MCF 10A (cell line): Measurements from ENCODE around the gene PCCB. TPM values are rescaled to one million over a fixed set of nuclear protein-coding genes. Genes with fewer than 3 reads are reported as not detected.

ENCODE experiments used
- BruUV-seq: library from RNA; stranded (reverse); fragments of 400-500 nt; replicated peaks from 2 replicates; lab custom pipeline; 2021; lab: Mats Ljungman, UMichigan
- CTCF ChIA-PET: fragments of 300-600 bp; sonication (Branson Sonifier 250); formaldehyde crosslinking; extraction: SDS; loops from one replicate; lab custom pipeline; 2021; ENCODE audit warnings: antibody characterized with exemption, inconsistent platforms; lab: Yijun Ruan, JAX
- POLR2A ChIA-PET: fragments of 300-600, 350-650 bp; sonication (Branson Sonifier 250); formaldehyde crosslinking; extraction: SDS; loops from one replicate; lab custom pipeline; 2020; ENCODE audit warnings: antibody characterized with exemption, inconsistent platforms; lab: Yijun Ruan, JAX
- DNase-seq: peaks from one replicate; pipeline ENCODE4 v3.0.0-alpha.2; 2018; ENCODE audit not compliant: unreplicated experiment
- H3K27ac Mint-ChIP-seq: one replicate; pipeline ENCODE4 v1.8.0; 2022; ENCODE audit warnings: mild to moderate bottlenecking, low read depth, mixed read lengths; ENCODE audit not compliant: unreplicated experiment
- H3K27me3 Mint-ChIP-seq: one replicate; pipeline ENCODE4 v1.8.0; 2022; ENCODE audit warnings: mixed read lengths; ENCODE audit not compliant: insufficient read depth, unreplicated experiment
- H3K36me3 Mint-ChIP-seq: one replicate; pipeline ENCODE4 v1.8.0; 2022; ENCODE audit warnings: mild to moderate bottlenecking, moderate library complexity, mixed read lengths; ENCODE audit not compliant: insufficient read depth, unreplicated experiment
- H3K4me1 Mint-ChIP-seq: one replicate; pipeline ENCODE4 v1.8.0; 2022; ENCODE audit warnings: mixed read lengths; ENCODE audit not compliant: insufficient read depth, unreplicated experiment
- H3K4me3 Mint-ChIP-seq: one replicate; pipeline ENCODE4 v1.8.0; 2022; ENCODE audit warnings: mild to moderate bottlenecking, moderate library complexity, mixed read lengths; ENCODE audit not compliant: unreplicated experiment
- H3K9me3 Mint-ChIP-seq: one replicate; pipeline ENCODE4 v1.8.0; 2022; ENCODE audit warnings: mixed read lengths; ENCODE audit not compliant: unreplicated experiment
- intact Hi-C: fragments of 100-400 bp; cut with micrococcal nuclease; formaldehyde crosslinking; loops from 2 replicates; pipeline ENCODE4 v1.14.1; 2022
- total RNA-seq: library from RNA; stranded (reverse); gene quantifications from 2 replicates; pipeline ENCODE4 v1.2.3, GENCODE V29; 2022
- TF ChIP-seq, protein P1 (sequence below): fragments of 200-600 bp; IDR thresholded peaks from one replicate; pipeline ENCODE4 v1.8.0; 2022; ENCODE audit warnings: antibody characterized with exemption, mild to moderate bottlenecking; ENCODE audit not compliant: unreplicated experiment

PCCB gene
- total RNA-seq, 1 experiment from 2014 or later, result 51.7 TPM

DNA sequence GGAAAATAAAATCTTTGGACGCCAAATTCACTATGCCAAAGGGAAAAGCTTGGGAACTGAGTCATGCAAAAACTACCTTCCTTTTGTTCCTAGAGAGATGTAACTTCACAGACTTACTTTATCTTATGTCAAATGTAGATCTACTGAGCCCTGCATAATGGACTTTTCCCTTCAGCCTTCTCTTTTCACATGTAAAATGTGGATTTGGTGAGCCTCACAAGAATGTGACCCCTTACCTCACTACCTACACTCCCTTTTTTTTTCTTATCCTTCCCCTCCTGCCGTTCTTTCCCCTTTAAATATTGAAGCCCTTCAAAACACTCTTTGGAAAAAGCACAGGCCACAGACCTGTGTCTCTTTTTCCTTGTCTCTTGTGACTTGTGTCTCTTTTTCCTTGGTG, 14.0 kb upstream of the PCCB start:
- H3K27ac Mint-ChIP-seq, result no peak overlapping the region
- no peak overlapping the region for H3K4me3 Mint-ChIP-seq
- H3K4me1 Mint-ChIP-seq, result no peaks in the 10 kb centered on the region
- no TSS peak for BruUV-seq
- peaks cover 34% of the 10 kb centered on the region for H3K27me3 Mint-ChIP-seq
- intact Hi-C loops, result no loop called here
- DNase-seq, result no peak
- TF ChIP-seq, protein P1, sequence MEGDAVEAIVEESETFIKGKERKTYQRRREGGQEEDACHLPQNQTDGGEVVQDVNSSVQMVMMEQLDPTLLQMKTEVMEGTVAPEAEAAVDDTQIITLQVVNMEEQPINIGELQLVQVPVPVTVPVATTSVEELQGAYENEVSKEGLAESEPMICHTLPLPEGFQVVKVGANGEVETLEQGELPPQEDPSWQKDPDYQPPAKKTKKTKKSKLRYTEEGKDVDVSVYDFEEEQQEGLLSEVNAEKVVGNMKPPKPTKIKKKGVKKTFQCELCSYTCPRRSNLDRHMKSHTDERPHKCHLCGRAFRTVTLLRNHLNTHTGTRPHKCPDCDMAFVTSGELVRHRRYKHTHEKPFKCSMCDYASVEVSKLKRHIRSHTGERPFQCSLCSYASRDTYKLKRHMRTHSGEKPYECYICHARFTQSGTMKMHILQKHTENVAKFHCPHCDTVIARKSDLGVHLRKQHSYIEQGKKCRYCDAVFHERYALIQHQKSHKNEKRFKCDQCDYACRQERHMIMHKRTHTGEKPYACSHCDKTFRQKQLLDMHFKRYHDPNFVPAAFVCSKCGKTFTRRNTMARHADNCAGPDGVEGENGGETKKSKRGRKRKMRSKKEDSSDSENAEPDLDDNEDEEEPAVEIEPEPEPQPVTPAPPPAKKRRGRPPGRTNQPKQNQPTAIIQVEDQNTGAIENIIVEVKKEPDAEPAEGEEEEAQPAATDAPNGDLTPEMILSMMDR, result no peak
- no peaks in the 10 kb centered on the region for H3K9me3 Mint-ChIP-seq
- H3K36me3 Mint-ChIP-seq, result no peaks in the 10 kb centered on the region
- POLR2A ChIA-PET, result no interaction called here
- CTCF ChIA-PET, result interaction anchor here (1.3 kb wide), 1 partner anchor 15 kb away, joined by 4 read pairs; no protein-coding TSS in a partner anchor

GRCh38 chr3:136237103-136237502, 13.0 kb upstream of the PCCB start:
- H3K9me3 Mint-ChIP-seq, result no peaks in the 10 kb centered on the region
- TF ChIP-seq, protein P1, result no peak
- POLR2A ChIA-PET, result no interaction called here
- intact Hi-C loops, result no loop called here
- no peak for DNase-seq
- H3K27me3 Mint-ChIP-seq, result peaks cover 44% of the 10 kb centered on the region
- H3K27ac Mint-ChIP-seq, result no peak overlapping the region
- H3K4me3 Mint-ChIP-seq, result no peak overlapping the region
- CTCF ChIA-PET, result interaction anchor here (1.2 to 1.3 kb wide), 2 partner anchors 14 to 35 kb away, joined by 3 to 4 read pairs; no protein-coding TSS in a partner anchor
- no TSS peak for BruUV-seq
- H3K4me1 Mint-ChIP-seq, result no peaks in the 10 kb centered on the region
- H3K36me3 Mint-ChIP-seq, result no peaks in the 10 kb centered on the region

DNA sequence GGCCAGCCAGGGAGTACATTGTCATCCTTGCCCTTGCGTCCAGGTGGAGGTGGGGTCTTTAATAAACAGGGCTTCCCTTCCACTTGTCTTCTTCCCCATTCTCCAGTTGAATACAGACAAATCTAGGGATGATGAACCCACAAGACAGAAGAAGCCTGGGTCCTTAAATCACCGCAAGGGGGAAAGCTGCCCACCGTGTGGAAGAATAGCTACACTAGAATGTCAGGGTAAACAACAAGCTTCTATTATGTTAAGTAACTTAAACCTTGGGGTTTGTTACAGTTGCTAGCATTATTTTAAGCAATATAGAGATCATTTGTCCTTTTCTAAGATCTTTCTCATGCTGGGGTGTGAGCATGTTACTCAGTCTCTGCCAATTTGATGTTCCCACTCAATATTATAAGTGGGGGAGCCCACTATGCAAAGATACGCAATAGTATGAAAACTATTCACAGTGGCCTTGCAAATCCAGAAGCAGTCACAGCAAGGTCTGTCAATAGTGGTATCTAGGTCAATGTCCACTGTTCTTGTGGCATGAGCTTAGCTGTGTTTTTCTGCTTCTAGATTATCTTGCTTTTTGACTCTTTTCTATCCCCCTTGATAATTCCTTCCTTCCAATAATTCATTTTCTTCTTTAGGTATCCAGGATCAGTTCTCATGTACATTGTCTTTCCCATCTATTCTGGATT, 12.0 kb upstream of the PCCB start:
- ChIA-PET CTCF (interaction anchor here (0.7 to 1.2 kb wide), 3 partner anchors 11 to 36 kb away, joined by 3 read pairs; no protein-coding TSS in a partner anchor), POLR2A (no interaction called here)
- Mint-ChIP-seq H3K4me1 (no peaks in the 10 kb centered on the region), H3K9me3 (no peaks in the 10 kb centered on the region), H3K4me3 (no peak overlapping the region), H3K27me3 (peaks cover 46% of the 10 kb centered on the region), H3K36me3 (no peaks in the 10 kb centered on the region), H3K27ac (no peak overlapping the region)
- BruUV-seq, result no TSS peak
- TF ChIP-seq, protein P1, result no peak
- DNase-seq, result no peak
- intact Hi-C loops, result no loop called here

- Mint-ChIP-seq H3K4me3 (no peak overlapping the region), H3K27me3 (peaks cover 46% of the 10 kb centered on the region), H3K4me1 (no peaks in the 10 kb centered on the region), H3K27ac (no peak overlapping the region), H3K36me3 (no peaks in the 10 kb centered on the region), H3K9me3 (no peaks in the 10 kb centered on the region)
- ChIA-PET POLR2A (no interaction called here), CTCF (interaction anchor here (0.8 kb wide), 1 partner anchor 10 kb away, joined by 3 read pairs; no protein-coding TSS in a partner anchor)
- no peak for DNase-seq
- no TSS peak for BruUV-seq
- intact Hi-C loops, result no loop called here
- TF ChIP-seq, protein P1, result no peak
Observed at GRCh38 chr3:136239094-136239493, 11.0 kb upstream of the PCCB start.
